Measurements from ENCODE around the gene FBXL17. TPM values are rescaled to one million over a fixed set of nuclear protein-coding genes. Genes with fewer than 3 reads are reported as not detected.

FBXL17 gene
- total RNA-seq, 4 donors from 2014 or later = 14.4 to 22.0 (median 16.6) TPM

GRCh38 chr5:108181975-108182374 lies 199.9 kb downstream of the FBXL17 start:
- peaks cover 0 to 13% (median 0%) of the 10 kb centered on the region in 4 donors for H3K36me3 ChIP-seq
- WGBS = 80% methylated on average over 7 of the region's 7 CpGs
- H3K4me1 ChIP-seq = no peaks in the 10 kb centered on the region
- no peak for TF ChIP-seq CTCF (IDR thresholded peaks at IDR 0.05)
- no peak for TF ChIP-seq EP300 (IDR thresholded peaks at IDR 0.05)
- no peak for TF ChIP-seq POLR2A (IDR thresholded peaks at IDR 0.05; ENCODE audit: low read depth)
- no peak for TF ChIP-seq POLR2AphosphoS5 (IDR thresholded peaks at IDR 0.05)
- H3K27me3 ChIP-seq = no peaks in the 10 kb centered on the region
- no peak overlapping the region for H3K4me3 ChIP-seq
- no peak for DNase-seq (ENCODE audit: extremely low spot score)
- no peak overlapping the region for H3K27ac ChIP-seq (replicated peaks in 1 of 4)
- intact Hi-C loops (cut with DNase I) = no loop called here
- H3K9me3 ChIP-seq = no peaks in the 10 kb centered on the region

DNA sequence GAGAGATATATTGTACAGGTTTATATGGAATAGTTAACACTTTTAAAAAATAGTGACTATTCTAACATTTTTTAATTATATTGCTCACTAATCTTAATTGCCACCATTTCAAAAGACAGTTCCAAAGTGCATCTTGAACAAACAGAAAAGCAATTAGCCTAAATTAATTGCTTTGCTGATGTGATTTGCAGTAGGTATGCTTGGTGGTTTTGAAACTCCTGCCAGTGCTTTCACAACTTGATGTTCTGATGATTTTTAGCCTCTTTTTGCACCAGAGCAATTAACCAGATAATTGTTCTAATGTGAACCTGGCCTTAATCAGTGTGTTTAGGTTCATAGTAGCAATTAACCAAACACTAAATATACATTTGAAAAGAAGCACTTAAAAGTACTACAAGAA lies 207.6 kb downstream of the FBXL17 start:
- no peaks in the 10 kb centered on the region for H3K27me3 ChIP-seq
- no peak overlapping the region for H3K4me3 ChIP-seq
- no peaks in the 10 kb centered on the region for H3K4me1 ChIP-seq
- DNase-seq (ENCODE audit: extremely low spot score) = no peak
- intact Hi-C loops (cut with DNase I) = no loop called here
- H3K27ac ChIP-seq (replicated peaks in 1 of 4) = no peak overlapping the region
- TF ChIP-seq CTCF (IDR thresholded peaks at IDR 0.05) = no peak
- H3K9me3 ChIP-seq = no peaks in the 10 kb centered on the region
- H3K36me3 ChIP-seq = no peaks in the 10 kb centered on the region

DNA sequence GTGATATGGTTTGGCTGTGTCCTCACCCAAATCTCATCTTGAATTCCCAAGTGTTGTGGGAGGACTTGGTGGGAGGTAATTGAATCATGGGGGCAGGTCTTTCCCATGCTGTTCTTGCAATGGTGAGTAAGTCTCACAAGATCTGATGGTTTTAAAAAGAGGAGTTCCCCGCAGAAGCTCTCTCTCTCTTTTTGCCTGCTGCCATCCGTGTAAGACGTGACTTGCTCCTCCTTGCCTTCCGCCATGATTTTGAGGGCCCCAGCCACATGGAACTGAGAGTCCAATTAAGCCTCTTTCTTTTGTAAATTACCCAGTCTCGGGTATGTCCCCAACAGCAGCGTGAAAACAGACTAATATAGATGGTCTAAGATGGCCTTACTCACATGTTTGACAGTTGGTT lies 210.1 kb downstream of the FBXL17 start:
- DNase-seq (ENCODE audit: extremely low spot score) = no peak
- Histone ChIP-seq H3K27me3 (no peaks in the 10 kb centered on the region), H3K4me1 (no peaks in the 10 kb centered on the region), H3K36me3 (no peaks in the 10 kb centered on the region), H3K27ac (replicated peaks in 1 of 4) (no peak overlapping the region), H3K9me3 (no peaks in the 10 kb centered on the region), H3K4me3 (no peak overlapping the region)
- 95% methylated on average over 6 of the region's 6 CpGs for WGBS
- intact Hi-C loops (cut with DNase I) = no loop called here
- TF ChIP-seq CTCF (IDR thresholded peaks at IDR 0.05) (no peak), EP300 (IDR thresholded peaks at IDR 0.05) (no peak), POLR2AphosphoS5 (IDR thresholded peaks at IDR 0.05) (no peak), POLR2A (IDR thresholded peaks at IDR 0.05; ENCODE audit: low read depth) (no peak)

DNA sequence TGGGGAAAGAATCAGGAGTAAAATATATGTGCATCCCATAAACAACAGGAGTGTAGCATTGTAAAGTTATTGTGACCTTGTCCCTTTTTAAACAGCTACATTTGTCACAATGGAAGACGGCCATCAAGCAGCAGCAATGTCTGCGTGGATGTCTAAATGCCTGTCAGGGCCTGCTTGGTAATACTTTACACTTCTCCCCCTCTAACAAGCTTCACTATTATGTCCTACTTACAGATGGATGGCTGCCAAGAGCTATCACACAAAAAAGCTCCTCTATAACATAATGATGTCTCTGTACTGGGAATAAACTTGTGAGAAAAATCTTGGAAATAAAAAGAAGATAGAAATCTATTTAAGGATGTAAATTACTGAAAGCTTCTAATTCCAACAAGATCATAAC lies 213.0 kb downstream of the FBXL17 start:
- Histone ChIP-seq H3K27me3 (no peaks in the 10 kb centered on the region), H3K9me3 (no peaks in the 10 kb centered on the region), H3K4me3 (no peak overlapping the region), H3K36me3 (no peaks in the 10 kb centered on the region), H3K4me1 (no peaks in the 10 kb centered on the region), H3K27ac (replicated peaks in 1 of 4) (no peak overlapping the region)
- intact Hi-C loops (cut with DNase I) = no loop called here
- WGBS = 75% methylated on average over 2 of the region's 2 CpGs
- TF ChIP-seq POLR2AphosphoS5 (IDR thresholded peaks at IDR 0.05) (no peak), CTCF (IDR thresholded peaks at IDR 0.05) (no peak), POLR2A (IDR thresholded peaks at IDR 0.05; ENCODE audit: low read depth) (no peak)
- no peak for DNase-seq (ENCODE audit: extremely low spot score)

DNA sequence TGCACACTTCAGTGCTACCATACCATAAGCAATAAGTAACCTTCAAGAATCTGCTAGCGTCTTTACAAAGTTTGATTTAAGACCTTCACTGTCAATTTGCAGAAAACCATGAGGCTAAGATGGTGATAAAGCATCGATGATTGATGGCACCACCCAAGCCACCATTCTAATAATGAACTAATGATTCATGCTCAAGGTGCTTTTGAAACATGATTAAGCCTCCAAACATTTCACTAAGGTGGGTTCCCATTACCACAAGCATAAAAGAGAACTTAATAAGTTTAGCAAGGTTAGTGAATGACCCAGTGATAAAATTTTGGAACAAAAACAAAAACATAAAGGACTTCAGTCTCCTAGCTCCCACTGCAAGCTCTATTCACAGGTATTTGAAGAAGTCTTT lies 214.7 kb downstream of the FBXL17 start:
- Histone ChIP-seq H3K4me1 (no peaks in the 10 kb centered on the region), H3K4me3 (no peak overlapping the region), H3K36me3 (no peaks in the 10 kb centered on the region), H3K9me3 (no peaks in the 10 kb centered on the region), H3K27ac (replicated peaks in 1 of 4) (no peak overlapping the region), H3K27me3 (no peaks in the 10 kb centered on the region)
- intact Hi-C loops (cut with DNase I) = no loop called here
- no peak for TF ChIP-seq CTCF (IDR thresholded peaks at IDR 0.05)
- no peak for TF ChIP-seq EP300 (IDR thresholded peaks at IDR 0.05)
- no peak for TF ChIP-seq POLR2AphosphoS5 (IDR thresholded peaks at IDR 0.05)
- TF ChIP-seq POLR2A (IDR thresholded peaks at IDR 0.05; ENCODE audit: low read depth) = no peak
- 98% methylated on average over 2 of the region's 2 CpGs for WGBS
- no peak for DNase-seq (ENCODE audit: extremely low spot score)

All from esophagus muscularis mucosa (tissue), 4 donors.